Fibroblast of villous mesenchyme (primary cell): ENCODE measurements around the gene ERC1. TPM values are rescaled to one million over a fixed set of nuclear protein-coding genes. Genes with fewer than 3 reads are reported as not detected.
"Not testable (repeated sequence)": the region's sequence is repeated elsewhere in the genome, so short reads cannot be mapped to it uniquely, and the experiment has no call there.

ENCODE experiments used
- DNase-seq: peaks from one replicate; pipeline ENCODE4 v3.0.0-alpha.2; 2010; ENCODE audit warnings: low read depth
- H3K4me3 ChIP-seq: 2 replicates; pipeline ENCODE4 v1.5.1; 2011; ENCODE audit warnings: low read depth, mild to moderate bottlenecking, low read length
- CTCF ChIP-seq: IDR thresholded peaks from 2 replicates; pipeline ENCODE4 v1.5.1; 2012; ENCODE audit warnings: low read depth, mild to moderate bottlenecking, low read length; ENCODE audit not compliant: insufficient read depth
- total RNA-seq: library from RNA; depleted of rRNA; stranded (reverse); fragments of >200 nt; gene quantifications from 2 replicates; pipeline ENCODE4 v1.2.3, GENCODE V29; 2012

The ERC1 gene
- total RNA-seq, 1 donor = 49.7 TPM

GRCh38 chr12:1184402-1184801 lies 193.4 kb downstream of the ERC1 start:
- no peak for DNase-seq
- H3K4me3 ChIP-seq = no peak overlapping the region
- no peak for TF ChIP-seq CTCF

- TF ChIP-seq CTCF = no peak
- DNase-seq = no peak
Measured at GRCh38 chr12:1185460-1186182, 194.6 kb downstream of the ERC1 start.

GRCh38 chr12:1186298-1186697 lies 195.3 kb downstream of the ERC1 start:
- no peak for DNase-seq
- no peak for TF ChIP-seq CTCF

More at GRCh38 chr12:1185460-1186182, 194.6 kb downstream of the ERC1 start:
- no peak overlapping the region for H3K4me3 ChIP-seq

GRCh38 chr12:1188016-1188415 lies 197.0 kb downstream of the ERC1 start:
- no peak for DNase-seq
- TF ChIP-seq CTCF = no peak
- no peak overlapping the region for H3K4me3 ChIP-seq

More at GRCh38 chr12:1186298-1186697, 195.3 kb downstream of the ERC1 start:
- H3K4me3 ChIP-seq = no peak overlapping the region

GRCh38 chr12:1189163-1189562 lies 198.1 kb downstream of the ERC1 start:
- TF ChIP-seq CTCF = no peak
- no peak for DNase-seq
- H3K4me3 ChIP-seq = no peak overlapping the region

GRCh38 chr12:1195513-1195912 lies 204.5 kb downstream of the ERC1 start:
- H3K4me3 ChIP-seq = no peak overlapping the region
- DNase-seq = no peak
- TF ChIP-seq CTCF = no peak

- no peak for DNase-seq
- no peak for TF ChIP-seq CTCF
- H3K4me3 ChIP-seq = no peak overlapping the region
Measured at GRCh38 chr12:1197264-1198018, 206.4 kb downstream of the ERC1 start.

GRCh38 chr12:1198854-1199253 lies 207.8 kb downstream of the ERC1 start:
- not testable (repeated sequence) for H3K4me3 ChIP-seq, DNase-seq
